IPS-NIHi11 (cell line): Measurements from ENCODE around the gene LY6G6D.
A peak's percentile ranks its signal among the peaks of the same experiment; 100 is the strongest.

ENCODE experiments used
- DNase-seq: peaks from one replicate; pipeline ENCODE4 v3.0.0; 2012; ENCODE audit warnings: mixed read lengths, low spot score

LY6G6D gene

GRCh38 chr6:31736021-31736767 lies 21.0 kb downstream of the LY6G6D start, which contains the start of gene CLIC1:
Gene CLIC1, minus strand, starts transcription at chr6:31736530. Its CDS starts 230 bp downstream, at chr6:31736300.
- peak; percentile 79 for DNase-seq

- DNase-seq: no peak
Observed at GRCh38 chr6:31736768-31737314, 21.7 kb downstream of the LY6G6D start.

DNA sequence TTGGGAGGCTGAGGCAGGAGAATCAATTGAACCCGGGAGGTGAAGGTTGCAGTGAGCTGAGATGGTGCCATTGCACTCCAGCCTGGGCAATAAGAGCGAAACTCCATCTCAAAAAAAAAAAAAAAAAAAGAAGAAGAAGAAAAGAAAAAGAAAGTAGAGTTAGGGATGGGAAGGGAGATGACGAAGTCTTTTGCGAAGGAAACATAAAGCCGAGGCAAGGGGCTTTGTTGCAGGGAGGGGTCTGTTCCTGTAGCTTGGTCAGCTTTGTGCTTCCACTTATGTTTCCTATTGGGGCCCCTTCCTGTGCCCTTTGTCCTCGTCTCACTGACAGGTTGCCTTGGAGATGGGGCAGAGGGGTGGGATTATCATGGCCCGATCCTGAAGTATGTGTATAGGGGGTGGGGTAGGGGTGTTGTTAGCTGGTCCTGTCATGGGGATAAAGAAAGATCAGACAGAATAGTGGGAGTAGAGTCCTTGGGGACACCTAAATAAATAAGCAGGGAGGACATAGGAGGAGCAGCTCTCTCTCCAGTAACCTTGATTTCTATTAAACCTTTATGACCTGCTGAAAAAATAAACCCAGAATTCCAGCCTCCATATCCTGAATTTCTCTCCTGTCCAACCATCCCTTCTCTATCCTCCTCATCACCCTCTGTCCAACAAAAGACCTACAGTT lies 22.3 kb downstream of the LY6G6D start:
- no peak for DNase-seq

GRCh38 chr6:31737991-31738979 lies 23.1 kb downstream of the LY6G6D start:
- DNase-seq: no peak

GRCh38 chr6:31739639-31740396 lies 24.7 kb downstream of the LY6G6D start, which contains the start of gene MSH5:
Gene MSH5, plus strand, starts transcription at chr6:31740005. Its CDS starts 462 bp downstream, at chr6:31740467.
- peak; percentile 97 for DNase-seq

GRCh38 chr6:31740397-31741223 lies 25.5 kb downstream of the LY6G6D start:
- DNase-seq: peak; percentile 44

GRCh38 chr6:31741815-31742214 lies 26.7 kb downstream of the LY6G6D start:
- DNase-seq: no peak

- DNase-seq: no peak
Observed at GRCh38 chr6:31742894-31743293, 27.7 kb downstream of the LY6G6D start.

DNA sequence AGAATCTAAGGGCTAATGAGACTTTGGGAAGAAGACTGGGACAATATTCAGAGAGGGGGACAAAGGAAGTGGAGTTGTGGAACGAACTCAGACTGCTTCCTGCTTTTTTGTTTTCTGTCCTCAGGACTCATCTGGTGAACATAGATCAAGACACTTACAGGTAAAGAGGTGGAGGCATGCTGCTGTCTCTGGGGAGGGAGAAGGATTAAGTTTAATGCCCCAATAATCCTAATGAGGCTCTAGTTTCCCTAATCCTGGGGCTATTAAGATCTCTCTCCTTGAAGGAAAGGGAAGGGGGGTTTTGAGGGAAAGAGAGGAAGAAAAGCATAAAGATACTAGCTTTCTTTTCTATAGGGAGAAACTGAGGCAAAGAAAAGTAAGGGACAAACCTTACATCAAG lies 29.3 kb downstream of the LY6G6D start:
- no peak for DNase-seq

DNA sequence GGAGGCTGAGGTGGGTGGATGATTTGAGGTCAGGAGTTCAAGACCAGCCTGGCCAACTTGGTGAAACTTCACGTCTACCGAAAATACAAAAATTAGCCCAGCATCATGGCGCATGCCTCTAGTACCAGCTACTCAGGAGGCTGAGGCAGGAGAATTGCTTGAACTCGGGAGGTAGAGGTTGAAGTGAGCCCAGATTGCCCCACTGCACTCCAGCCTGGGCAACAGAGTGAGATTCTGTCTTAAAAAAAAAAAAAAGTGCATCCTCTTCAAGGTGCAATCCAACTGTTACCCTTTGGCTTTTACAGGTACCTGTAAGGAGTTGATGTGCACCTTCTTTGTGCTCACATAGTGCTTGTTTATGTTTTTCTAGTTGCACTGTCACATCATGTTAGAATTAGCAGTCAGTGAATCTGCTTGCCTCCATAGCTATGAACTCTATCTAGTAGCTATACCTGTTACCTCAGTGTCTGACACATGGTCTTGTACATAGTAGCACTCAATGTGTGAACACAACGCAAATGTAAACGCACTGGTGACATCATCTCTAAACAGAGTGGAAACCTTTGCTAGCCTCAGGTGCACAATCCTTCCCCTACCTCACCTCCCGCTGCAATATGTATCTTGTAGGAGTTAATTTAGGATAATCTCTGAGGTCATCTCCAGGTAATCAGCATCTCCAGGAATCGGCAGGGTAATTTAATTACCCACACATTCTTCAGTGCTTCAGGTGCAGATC lies 34.3 kb downstream of the LY6G6D start:
- DNase-seq: no peak

DNA sequence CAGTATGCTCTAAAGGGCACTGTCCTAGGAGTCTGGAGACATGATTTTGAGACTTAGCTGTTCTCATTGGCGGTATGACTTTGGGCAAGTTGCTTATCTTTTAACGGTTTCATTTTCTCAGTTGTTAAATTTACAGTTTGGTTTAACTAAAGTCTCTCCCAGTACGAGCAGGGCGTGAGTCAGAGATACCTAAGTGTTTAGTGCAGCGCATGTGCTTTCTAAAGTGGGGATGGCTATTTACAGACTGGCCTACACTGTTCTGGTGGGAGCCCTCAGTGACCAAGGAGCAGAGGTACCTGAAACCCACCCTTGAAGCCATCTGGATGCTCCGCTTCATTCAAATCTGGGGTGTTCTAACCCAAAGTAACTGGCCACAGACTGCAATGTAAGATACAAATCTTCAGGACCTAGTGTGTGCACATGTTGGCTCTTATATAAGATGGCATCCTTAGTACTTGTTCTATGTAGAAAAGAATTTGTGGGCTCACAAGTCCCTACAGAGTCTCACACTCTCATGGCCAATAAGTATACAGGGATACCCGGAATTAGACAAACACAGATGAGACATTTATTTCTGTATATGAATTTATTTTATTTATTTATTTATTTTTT lies 35.4 kb downstream of the LY6G6D start:
- no peak for DNase-seq

DNA sequence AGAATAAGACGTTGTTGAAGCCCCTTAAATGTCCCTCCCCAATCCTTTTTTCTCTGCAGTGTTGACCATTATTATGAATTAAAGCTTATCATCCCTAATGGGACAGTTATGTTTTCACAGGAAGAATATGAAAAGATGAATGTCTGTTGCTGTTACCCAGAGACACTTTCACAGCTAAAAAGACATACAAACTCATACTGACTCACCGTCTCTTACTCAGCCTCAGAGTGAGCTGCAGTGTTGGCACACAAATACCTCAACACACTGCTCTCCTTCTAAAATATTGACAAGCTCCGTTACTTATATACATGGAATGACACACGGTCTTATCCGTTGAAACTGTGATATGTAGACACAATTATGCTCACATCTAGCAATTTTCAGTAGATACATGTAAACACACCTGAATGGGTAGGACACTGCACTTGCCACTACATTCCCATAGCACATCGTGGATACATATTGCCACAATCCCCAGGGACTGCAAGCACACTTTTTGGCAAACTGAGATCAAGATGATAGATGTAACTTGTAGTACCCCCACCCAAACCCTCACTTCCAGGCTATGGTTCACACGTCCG lies 37.7 kb downstream of the LY6G6D start:
- DNase-seq: no peak

DNA sequence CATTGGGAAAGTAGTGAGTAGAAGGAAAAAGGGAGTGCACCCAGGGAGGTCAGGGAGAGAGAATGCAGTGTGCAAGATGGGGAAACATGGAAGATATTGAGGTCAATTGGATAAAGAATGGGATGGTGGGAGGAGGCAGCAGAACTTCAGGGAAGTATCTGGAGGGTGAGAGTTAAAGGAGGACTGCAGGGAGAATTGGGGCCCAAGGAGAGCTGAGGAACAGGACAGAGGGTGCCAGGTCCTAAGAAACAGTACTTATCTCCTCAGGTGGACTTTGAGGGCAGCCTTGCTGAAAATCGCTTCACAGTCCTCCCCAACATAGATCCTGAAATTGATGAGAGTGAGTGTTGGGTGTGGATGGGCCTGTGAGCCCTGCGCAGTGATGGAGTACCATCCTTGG lies 43.1 kb downstream of the LY6G6D start:
- DNase-seq: no peak

DNA sequence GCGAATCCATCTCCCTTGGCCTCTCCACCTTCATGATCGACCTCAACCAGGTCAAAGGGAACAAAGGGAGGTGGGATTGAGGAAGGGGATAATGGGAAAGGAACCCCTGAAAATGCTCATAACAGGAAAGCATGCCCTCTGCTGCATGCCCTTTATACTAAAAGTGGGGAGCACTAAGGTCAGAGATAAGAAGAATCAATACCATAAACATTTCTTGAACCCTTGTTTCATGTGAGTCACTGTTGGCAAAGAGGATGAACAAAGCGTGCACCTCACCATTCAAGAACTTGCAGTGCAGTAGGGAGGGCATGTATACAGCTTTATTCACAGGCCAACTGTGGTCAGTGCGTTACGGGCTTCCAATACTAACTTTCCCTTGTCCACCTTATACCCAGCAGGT lies 45.6 kb downstream of the LY6G6D start:
- DNase-seq: no peak

GRCh38 chr6:31761343-31761742 lies 46.2 kb downstream of the LY6G6D start:
- no peak for DNase-seq

DNA sequence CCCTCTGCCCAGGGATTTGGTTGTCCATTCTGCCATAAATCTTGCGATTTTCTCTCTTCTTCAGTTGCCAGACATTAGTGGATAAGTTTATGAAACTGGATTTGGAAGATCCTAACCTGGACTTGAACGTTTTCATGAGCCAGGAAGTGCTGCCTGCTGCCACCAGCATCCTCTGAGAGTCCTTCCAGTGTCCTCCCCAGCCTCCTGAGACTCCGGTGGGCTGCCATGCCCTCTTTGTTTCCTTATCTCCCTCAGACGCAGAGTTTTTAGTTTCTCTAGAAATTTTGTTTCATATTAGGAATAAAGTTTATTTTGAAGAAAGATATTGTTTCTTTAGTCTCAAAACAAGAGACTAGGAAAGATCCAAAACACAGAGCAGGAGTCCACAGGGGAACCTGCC lies 47.2 kb downstream of the LY6G6D start, which contains the start of gene SAPCD1:
Gene SAPCD1 (plus strand): TSS at position 301 of the 400 bp plus-strand sequence. CDS start 399 bp downstream, outside the sequence.
- no peak for DNase-seq

GRCh38 chr6:31762878-31763618 lies 47.9 kb downstream of the LY6G6D start:
- no peak for DNase-seq

- DNase-seq: peak; percentile 64
Observed at GRCh38 chr6:31763619-31763940, 48.4 kb downstream of the LY6G6D start.
